ENCODE results near the gene SLC7A6. TPM values are rescaled to one million over a fixed set of nuclear protein-coding genes. Genes with fewer than 3 reads are reported as not detected.

Gene SLC7A6
- total and polyA plus RNA-seq, 10 of the 15 experiments (the other 5 are each of a cell fraction or from before 2014, with no cell fraction given) = 8.2 to 60.4 (median 28.6) TPM

DNA sequence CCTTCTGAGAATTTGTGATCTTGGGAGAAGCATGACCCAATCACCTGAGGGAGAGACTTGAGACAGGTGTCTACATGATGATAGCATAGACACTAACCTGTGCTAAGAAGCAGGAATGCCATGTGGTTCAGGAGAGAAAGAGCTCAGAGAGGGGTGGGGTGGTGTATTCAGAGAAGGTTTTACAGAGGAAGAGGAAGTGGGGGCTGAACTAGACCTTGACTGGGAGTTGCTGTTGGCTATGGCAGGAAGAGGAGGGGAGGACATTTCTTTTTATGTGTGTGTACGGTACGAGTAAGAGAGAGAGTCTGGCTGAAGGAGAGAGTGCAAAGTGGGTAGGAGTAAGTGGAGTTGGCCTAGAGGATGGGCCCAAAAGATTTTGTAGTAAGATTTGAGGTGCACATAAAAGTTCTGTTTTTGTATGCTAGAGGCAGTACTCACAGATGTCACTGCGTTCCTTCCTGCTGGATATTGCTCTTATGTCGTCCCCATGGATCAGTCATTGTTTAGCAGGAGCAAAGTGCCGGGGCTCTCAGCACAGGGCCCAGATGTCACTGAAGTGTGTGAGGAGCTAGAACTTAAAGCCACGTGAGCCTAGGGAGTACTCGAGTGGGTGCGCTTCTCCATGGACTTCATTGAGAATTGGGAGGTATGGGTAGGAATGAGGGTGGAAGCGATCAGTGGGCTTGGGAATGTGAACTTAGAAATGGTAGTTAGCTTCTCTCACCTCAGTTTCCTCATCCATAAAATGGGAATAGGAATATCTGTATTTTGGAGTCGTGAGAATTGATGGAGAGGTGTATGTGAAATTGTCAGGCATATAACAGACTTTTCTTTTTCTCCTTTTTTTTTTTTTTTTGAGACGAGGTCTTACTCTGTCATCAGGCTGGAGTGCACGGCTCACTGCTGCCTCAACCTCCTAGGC is 22.1 kb downstream of the SLC7A6 start:
- ChIA-PET POLR2A (interaction anchor here (0.6 to 11.1 kb wide), 12 partner anchors 9 to 673 kb away, joined by 3 to 177 read pairs (median 4); partner anchors contain the start of gene SLC7A6), RAD21 (ENCODE audit: unreplicated experiment) (interaction anchor here (1.2 to 4.8 kb wide), 9 partner anchors 11 to 43 kb away, joined by 3 to 97 read pairs (median 10); partner anchors contain the start of genes PRMT7, SLC7A6 and SLC7A6OS), SMC1A (ENCODE audit: uncharacterized antibody, unreplicated experiment) (interaction anchor here (0.7 to 16.5 kb wide), 9 partner anchors 13 to 168 kb away, joined by 3 to 253 read pairs (median 5); partner anchors contain the start of genes PRMT7, SLC7A6 and SLC7A6OS), CTCF (interaction anchor here (1.7 to 5.2 kb wide), 6 partner anchors 8 to 41 kb away, joined by 5 to 126 read pairs (median 18); partner anchors contain the start of genes PRMT7, SLC7A6 and SLC7A6OS)
- FAIRE-seq (no peak), DNase-seq (ENCODE audit: low read depth, low spot score) (no peak), ATAC-seq (peak; percentile 9; the same call in 2 of the 3 replicates)
- Histone ChIP-seq H3K9ac (ENCODE audit: control insufficient read depth, insufficient read depth, low read length) (peak overlapping the region; percentile 30), H2AFZ (ENCODE audit: control insufficient read depth, low read depth, low read length) (no peak overlapping the region; the same call in none of the 2 replicates), H3K36me3 (ENCODE audit: control insufficient read depth in 2 of 2, insufficient read depth in 2 of 2, low read length in 1 of 2) (peaks cover 19 to 20% of the 10 kb centered on the region in 2 experiments; a peak in 3 of 4 replicates), H4K20me1 (ENCODE audit: control insufficient read depth, insufficient read depth) (no peaks in the 10 kb centered on the region), H3K27me3 (replicated peaks in 1 of 2; ENCODE audit: control insufficient read depth in 2 of 2, insufficient read depth in 2 of 2, low read length in 1 of 2) (no peaks in the 10 kb centered on the region), H3K4me2 (ENCODE audit: control insufficient read depth, insufficient read depth) (peak overlapping the region; percentile 77), H3K4me3 (no peak overlapping the region; the same call in 1 of the 2 replicates), H3K4me1 (ENCODE audit: control insufficient read depth, insufficient read depth, low read length) (peaks cover 84% of the 10 kb centered on the region), H3K27ac (ENCODE audit: control insufficient read depth, insufficient read depth) (peak overlapping the region; percentile 91), H3K79me2 (ENCODE audit: control insufficient read depth, insufficient read depth, low read length) (peaks cover 51% of the 10 kb centered on the region), H3K9me3 (replicated peaks; ENCODE audit: control insufficient read depth, insufficient read depth, low read length) (no peaks in the 10 kb centered on the region)
- 67% methylated on average over 11 of the region's 12 CpGs for WGBS (ENCODE audit: insufficient coverage, insufficient replicate concordance, low lambda C conversion rate, missing lambda C conversion rate)
- in situ Hi-C loops (cut with MboI) = no loop called here
- TF ChIP-seq MTA2 (IDR thresholded peaks at IDR 0.05; ENCODE audit: low read depth) (no peak), MTA3 (IDR thresholded peaks at IDR 0.05; ENCODE audit: borderline replicate concordance, low read length) (0 out of 2 replicates have a peak, but pooled peaks have one; percentile 41), RCOR1 (conservative IDR thresholded peaks at IDR 0.05; ENCODE audit: low read depth, low read length) (no peak), SPI1 (IDR thresholded peaks at IDR 0.05; ENCODE audit: borderline replicate concordance, insufficient read depth, low read depth, low read length) (peak; percentile 88), PML (IDR thresholded peaks at IDR 0.05; ENCODE audit: low read length) (no peak), HDGF (IDR thresholded peaks at IDR 0.05) (0 out of 2 replicates have a peak, but pooled peaks have one; percentile 77), MXI1 (IDR thresholded peaks at IDR 0.05; ENCODE audit: low read depth, low read length) (0 out of 2 replicates have a peak, but pooled peaks have one; percentile 33), YBX1 (IDR thresholded peaks at IDR 0.05) (no peak), RBBP5 (conservative IDR thresholded peaks at IDR 0.05) (no peak)
- TF ChIP-seq, protein P1, sequence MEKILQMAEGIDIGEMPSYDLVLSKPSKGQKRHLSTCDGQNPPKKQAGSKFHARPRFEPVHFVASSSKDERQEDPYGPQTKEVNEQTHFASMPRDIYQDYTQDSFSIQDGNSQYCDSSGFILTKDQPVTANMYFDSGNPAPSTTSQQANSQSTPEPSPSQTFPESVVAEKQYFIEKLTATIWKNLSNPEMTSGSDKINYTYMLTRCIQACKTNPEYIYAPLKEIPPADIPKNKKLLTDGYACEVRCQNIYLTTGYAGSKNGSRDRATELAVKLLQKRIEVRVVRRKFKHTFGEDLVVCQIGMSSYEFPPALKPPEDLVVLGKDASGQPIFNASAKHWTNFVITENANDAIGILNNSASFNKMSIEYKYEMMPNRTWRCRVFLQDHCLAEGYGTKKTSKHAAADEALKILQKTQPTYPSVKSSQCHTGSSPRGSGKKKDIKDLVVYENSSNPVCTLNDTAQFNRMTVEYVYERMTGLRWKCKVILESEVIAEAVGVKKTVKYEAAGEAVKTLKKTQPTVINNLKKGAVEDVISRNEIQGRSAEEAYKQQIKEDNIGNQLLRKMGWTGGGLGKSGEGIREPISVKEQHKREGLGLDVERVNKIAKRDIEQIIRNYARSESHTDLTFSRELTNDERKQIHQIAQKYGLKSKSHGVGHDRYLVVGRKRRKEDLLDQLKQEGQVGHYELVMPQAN (conservative IDR thresholded peaks at IDR 0.05) = no peak
- intact Hi-C loops (cut with micrococcal nuclease; ENCODE audit: unreplicated experiment) = no loop called here
- BruUV-seq (replicated peaks) = no TSS peak

Data from GM12878 (cell line).